Measurements from ENCODE around the gene MROH2A.

The MROH2A gene

DNA sequence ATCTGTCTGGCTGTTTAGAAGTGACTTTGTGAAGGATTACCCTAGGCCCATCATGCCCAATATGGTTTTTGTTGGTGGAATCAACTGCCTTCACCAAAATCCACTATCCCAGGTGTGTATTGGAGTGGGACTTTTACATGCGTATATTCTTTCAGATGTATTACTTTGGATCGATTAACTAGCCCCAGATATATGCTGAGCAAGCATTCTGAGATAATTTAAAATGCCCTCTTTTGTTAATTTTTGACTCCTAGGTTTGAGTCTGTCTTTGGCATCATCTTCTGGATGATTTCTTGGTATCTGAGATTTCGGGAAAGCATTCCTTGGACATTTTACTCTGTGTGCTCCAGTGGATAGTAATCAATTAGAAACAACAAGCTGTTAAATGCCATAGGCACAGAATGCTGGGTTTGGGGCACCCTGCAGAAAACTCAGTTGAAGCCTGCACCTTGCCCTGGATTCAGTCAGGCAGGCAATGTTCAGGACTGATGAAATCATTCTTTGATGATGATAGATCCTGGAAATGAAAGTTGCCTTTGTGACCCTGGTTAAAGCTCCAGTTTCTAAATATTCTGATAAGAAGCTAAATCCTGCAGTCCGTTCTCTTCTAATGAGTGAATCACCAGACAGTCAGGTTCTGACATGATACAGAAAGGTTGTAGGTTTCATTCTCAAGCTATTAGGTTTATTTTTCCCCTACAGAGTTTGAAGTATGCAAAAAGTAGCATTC lies 16.9 kb upstream of the MROH2A start:
- no peak for DNase-seq

DNA sequence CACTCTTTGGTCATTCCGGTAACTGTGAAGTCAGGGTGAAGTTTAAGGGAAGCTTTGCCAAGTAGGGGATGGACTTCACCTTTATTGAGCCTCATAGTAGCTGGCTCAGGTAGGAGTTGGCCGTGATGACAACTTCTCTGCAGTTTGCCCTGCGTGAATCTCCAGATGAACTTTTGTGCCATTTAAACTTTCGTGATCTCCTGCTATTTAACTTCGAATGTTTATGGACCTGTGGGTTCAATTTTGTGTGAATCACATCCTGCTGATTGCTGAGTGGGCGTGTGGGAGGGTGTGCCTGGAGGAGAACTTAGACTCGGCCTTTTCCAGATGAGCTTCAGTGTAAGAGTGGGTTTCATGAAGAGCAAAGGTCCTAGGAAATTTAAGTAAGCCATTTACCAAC lies 13.9 kb upstream of the MROH2A start:
- no peak for DNase-seq

DNA sequence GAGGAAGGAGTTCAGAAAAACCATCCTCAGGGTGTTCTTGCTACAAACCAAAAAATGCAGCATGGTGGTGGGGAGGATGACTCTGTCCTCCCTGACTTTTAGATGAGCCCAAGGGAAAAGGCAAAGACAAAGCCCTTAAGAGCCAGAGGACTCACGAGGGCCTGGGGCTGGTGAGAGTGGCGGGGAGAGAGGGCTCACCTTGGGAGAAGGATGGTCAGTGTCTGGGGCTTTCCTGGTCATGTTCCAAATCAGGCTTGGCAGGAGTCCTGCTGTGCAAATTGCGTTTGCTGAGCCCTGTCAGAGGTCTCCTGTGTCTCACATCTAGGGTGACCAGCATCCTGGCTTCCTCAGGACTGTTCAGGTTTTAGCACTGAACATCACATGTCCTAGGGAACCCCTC lies 13.4 kb upstream of the MROH2A start:
- DNase-seq = no peak

DNA sequence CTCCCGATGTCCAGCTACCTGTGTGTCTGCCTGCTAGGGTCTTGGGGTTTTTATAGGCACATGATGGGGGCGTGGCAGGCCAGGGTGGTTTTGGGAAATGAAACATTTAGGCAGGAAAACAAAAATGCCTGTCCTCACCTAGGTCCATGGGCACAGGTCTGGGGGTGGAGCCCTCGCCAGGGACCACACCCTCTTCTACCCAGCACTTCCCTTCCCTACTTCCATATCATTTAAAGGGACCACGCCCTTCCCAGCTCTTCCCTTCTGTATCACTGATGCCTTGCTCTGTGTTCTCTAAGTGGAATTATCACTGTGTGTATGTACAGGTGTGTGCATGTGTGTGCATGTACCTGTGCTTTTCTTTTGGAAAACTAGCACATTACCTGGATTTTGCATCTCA lies 11.7 kb upstream of the MROH2A start:
- no peak for DNase-seq

DNA sequence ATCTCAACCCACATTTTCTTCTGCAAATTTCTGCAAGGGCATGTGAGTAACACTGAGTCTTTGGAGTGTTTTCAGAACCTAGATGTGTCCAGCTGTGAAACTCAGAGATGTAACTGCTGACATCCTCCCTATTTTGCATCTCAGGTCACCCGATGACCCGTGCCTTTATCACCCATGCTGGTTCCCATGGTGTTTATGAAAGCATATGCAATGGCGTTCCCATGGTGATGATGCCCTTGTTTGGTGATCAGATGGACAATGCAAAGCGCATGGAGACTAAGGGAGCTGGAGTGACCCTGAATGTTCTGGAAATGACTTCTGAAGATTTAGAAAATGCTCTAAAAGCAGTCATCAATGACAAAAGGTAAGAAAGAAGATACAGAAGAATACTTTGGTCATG lies 10.1 kb upstream of the MROH2A start:
- DNase-seq = no peak

DNA sequence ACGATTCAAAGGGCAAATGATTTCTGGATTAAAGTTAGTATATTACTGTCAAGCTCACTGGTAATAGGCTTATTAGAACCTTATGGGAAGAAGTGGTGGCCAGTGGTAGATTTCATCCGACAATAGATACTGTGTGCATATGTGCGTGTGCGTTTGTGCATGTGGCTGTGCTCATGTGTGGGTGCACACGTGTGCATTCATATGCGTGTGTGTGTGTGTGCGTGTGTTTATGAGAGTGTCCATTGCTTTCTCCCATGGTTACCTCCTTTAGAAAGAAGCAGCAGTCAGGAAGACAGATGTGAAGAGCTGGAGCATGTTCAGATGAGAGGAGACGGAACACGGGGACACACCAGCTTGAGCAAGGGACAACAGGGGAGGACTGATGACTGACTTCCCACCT lies 8.9 kb upstream of the MROH2A start:
- no peak for DNase-seq

DNA sequence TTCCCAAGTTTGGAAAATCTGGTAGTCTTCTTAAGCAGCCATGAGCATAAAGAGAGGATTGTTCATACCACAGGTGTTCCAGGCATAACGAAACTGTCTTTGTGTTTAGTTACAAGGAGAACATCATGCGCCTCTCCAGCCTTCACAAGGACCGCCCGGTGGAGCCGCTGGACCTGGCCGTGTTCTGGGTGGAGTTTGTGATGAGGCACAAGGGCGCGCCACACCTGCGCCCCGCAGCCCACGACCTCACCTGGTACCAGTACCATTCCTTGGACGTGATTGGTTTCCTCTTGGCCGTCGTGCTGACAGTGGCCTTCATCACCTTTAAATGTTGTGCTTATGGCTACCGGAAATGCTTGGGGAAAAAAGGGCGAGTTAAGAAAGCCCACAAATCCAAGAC lies 6.0 kb upstream of the MROH2A start:
- no peak for DNase-seq

DNA sequence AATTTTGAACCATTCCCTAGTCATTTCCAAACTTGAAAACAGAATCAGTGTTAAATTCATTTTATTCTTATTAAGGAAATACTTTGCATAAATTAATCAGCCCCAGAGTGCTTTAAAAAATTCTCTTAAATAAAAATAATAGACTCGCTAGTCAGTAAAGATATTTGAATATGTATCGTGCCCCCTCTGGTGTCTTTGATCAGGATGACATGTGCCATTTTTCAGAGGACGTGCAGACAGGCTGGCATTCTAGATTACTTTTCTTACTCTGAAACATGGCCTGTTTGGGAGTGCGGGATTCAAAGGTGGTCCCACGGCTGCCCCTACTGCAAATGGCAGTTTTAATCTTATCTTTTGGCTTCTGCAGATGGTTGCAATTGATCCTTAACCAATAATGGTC lies 5.5 kb upstream of the MROH2A start:
- no peak for DNase-seq

DNA sequence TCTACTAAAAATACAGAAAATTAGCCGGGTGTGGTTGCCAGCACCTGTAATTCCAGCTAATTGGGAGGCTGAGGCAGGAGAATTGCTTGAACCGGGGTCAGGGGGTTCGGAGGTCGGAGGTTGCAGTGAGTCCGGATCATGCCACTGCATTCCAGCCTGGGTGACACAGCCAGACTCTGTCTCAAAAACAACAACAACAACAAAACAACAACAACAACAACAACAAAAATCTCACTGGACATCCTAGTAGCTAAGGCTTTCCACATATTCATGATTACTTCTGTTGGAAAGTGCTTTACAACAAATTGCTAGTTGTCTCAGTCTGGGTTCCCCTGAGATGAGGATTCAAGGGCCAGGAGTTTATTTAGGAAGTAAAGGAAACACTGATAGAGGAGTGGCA lies 4.3 kb upstream of the MROH2A start:
- DNase-seq = no peak

DNA sequence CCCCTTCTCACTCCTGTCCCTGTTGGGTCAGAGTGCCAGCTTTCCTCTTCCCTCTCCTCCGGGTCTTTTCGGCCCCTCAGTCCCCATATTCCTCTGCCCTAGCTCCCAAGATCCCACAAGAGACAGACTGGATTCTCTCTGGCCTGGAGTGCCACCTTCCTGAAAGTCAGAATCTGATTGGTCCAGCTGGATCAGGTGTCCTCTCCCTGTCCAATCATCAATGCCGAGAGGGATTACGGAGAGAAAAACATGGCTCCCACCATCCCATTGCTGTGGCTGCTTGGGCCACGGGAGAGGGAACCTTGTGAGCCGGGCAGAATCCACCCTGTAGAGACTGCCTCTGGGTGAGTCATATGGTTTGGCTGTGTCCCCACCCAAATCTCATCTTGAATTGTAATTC lies 2.7 kb upstream of the MROH2A start:
- no peak for DNase-seq

DNA sequence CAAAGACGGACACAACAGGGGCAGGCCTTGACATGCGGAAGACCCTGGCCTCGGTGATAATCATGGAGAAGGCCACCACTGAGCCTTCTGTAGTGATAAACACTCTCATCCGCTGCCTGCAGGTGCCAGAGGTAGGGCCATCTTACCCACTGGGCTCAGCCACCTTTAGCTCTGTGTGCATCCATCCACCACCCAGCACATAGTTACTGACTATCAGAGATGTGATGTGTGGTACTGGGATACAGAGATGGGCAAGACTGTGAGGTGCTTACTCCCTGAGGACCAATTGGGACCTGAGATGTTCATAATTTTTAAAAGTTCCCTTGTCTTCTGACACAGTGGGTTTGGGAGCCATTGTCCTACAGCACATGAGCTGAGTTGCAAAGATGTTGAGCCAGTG lies 1.6 kb downstream of the MROH2A start:
- DNase-seq = no peak

DNA sequence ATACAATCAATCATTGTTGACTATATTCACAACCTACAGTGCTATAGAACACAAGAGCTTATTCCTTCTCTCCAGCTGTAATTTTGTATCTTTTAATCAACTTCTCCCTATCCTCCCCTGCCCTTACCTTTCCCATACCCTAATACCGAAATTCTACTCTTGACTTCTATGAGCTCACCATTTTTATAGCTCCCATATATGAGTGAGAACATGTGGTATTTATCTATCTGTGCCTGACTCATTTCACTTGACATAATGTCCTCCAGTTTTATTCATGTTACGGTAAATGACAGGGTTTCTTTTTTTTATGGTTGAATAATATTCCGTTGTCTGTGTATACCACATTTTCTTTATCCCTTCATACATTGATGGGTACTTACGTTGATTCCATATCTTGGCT lies 2.6 kb downstream of the MROH2A start:
- DNase-seq = no peak

DNA sequence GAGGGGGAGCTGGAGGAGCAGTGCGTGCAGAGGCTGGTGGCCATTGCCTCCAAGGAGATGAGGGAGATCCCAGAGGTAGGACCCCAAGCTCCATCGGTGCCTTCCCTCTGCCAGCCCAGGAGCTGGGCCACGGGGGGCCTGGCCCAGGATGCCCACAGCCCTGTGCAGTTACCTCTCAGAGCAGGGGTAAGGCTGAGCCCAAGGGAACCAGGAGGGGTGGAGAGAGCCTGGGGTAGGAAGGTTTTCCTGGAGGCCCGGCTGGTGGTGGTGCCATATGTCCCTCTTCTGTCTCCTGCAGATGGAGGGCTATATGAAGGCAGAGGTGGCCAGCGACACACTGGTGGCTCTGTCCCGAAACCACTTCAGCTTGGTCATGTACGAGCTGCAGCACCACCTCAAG lies 11.4 kb downstream of the MROH2A start:
- DNase-seq = no peak

DNA sequence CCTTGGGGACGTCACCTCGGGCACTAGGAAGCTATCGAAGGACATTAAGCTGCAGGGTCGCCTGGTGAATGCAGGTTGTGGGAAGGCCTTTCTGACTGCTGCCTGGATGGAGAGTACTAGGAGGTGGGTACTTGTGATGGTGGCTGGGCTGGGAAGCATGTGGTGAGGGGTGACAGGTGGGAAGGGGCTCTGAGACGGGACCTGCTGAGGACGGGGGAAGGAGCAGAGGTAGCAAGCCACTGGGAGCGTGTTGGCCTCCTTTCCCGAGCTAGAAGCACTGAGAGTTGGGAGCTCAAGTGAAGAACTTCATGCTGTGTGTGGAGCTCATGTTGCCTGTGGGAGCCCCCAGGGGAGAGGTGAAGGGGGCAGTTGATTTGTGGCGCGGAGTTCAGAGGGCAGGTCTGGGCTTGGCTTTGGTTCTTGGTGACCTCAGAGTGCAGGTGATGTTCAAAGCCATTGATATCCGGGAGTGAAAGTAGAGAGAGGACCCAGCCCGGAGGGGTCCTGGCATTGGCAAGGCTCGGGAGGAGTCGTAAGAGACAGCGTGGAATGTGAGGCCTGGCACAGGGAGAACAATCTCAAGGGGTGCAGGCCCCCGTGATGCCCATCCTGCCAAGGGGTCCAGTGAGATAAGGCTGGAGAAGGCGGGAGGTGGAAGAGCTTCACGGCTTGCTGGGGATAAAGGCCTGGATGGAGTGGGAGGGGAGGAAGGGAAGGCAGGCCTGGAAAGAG lies 13.2 kb downstream of the MROH2A start:
- no peak for DNase-seq

DNA sequence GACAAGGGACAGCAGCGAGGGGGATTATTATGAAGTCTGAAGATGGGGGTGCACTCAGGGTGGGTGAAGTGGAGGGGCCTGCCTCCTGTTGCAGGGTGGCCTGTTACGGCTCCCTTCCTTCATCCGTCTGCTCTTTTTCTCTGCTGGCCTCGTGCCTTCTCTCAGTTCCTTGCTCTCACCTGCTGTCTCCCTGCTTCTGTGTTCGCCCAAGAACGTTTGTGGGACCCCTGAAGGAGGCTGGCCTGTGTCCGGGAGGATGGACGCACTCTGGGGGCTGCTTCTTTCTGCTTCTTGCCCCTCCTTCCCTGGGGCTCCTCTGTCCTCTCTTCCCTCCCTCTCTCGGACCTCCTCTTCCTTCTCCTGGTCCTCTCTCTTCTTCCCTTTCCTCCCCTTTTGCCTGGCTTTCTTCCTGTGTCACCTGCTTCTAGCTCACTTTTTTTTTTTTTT lies 13.8 kb downstream of the MROH2A start:
- DNase-seq = no peak

DNA sequence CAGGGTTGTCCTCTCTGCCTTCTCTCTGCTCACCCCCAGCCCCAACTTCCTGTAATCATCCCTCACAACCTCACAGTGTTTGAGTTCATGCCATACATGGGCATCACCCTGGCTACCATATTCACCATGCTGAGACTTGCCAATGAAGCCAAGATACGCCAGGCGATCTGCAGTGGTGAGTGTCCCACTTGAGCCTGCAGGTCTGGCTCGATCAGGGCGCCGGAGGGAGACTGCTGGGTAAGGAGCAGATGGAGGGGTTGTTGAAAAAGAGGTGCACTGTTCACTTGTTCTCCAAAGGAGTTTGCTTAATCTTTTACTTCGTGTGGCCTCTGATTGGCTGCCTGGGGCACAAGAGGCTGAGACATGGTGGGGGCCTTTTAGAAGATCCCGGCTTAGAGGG lies 14.6 kb downstream of the MROH2A start:
- DNase-seq = no peak

DNA sequence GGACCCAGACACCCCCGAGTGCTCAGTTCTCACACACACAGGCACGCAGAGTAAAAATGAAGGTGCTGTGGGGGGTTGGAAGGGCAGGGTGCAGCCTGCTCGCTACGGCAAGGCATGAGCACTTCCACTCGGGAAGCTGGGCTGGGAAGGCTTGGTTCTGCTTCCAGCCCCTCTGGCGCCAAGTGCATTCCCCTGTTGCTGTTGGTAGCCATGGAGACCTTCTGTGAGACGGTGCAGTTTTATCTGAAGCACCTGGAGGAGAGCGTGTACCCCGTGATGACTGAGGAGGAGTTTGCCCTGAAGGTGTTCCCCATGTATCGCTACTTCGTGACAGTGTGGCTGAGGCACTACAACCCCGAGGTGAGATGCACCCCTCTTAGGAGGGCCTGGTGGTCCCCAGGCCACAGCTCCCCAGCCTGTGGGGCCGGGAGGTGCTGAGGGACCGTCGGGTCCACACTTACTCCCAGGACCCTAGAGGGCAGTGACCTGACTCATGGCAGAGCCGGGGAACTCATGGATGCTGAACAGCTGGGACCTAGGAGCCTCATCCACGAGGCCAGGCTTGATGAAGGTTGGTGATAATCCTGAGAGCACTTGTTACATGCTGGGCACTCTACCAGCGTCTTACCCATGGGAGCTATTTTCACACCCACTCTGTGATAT lies 15.5 kb downstream of the MROH2A start:
- DNase-seq = no peak

DNA sequence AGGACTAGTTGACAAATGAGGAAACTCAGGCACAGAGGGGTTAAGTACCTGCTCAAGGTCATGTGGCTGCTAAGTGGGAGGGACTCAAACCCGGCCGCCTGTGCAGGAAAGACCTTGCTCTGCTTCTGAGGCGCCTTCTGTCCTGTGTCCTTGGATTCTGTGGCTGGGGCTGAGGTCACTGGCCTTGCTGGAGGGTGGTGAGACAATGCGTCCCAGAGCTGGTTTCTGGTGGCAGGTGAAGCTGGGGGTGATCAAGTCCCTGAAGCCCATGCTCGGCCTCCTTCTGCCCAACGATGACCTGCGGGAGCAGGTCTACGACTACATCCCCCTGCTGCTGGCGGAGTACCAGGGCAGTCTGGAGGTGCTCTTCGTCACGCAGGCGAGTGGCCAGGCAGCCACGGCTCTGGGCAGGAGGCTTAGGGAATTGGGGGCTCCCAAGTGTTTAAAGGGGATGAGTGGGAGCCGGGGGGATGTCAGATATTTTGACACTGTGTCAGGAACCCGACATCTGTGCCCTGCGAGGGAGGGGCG lies 16.1 kb downstream of the MROH2A start:
- DNase-seq = no peak

DNA sequence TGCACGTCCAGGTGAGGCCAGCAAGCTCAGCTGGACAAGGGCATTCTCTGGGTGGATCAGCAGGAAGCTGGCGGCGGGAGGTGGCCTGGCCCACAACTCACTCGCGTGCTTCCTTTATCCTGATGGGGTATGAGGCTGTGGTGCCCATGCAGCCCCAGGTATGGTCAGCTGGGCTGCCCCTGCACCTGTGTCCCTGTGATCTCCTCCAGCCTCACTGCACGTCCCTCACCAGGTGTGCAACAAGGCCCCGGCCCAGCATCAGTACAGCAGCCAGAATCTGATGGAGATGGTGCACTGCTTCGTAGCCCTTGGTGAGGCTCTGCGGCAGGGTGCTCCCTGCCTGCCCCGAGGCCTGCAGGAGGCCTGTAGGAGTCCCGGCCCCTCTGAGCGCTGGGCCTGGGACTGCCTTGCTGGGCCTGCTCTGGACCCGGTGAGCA lies 17.6 kb downstream of the MROH2A start:
- DNase-seq = no peak

DNA sequence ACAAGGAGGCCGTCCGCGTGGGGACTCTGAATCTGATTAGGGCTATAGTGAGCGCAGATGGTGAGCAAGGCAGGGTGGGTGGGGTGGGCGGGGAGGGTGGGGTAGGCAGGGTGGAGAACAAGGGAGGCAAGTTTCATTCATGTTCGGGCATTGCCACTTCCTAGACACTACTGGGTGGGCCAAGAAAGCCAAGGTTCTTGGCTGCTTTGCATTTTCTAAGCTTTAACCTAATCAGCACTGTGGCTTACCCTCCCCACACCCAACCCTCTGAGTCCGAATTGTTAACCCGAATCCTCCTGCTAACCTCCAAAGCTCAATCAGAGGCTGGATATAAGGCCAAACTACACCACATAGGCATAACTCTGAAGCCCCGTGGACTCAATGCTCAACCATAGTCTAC lies 18.1 kb downstream of the MROH2A start:
- no peak for DNase-seq

DNA sequence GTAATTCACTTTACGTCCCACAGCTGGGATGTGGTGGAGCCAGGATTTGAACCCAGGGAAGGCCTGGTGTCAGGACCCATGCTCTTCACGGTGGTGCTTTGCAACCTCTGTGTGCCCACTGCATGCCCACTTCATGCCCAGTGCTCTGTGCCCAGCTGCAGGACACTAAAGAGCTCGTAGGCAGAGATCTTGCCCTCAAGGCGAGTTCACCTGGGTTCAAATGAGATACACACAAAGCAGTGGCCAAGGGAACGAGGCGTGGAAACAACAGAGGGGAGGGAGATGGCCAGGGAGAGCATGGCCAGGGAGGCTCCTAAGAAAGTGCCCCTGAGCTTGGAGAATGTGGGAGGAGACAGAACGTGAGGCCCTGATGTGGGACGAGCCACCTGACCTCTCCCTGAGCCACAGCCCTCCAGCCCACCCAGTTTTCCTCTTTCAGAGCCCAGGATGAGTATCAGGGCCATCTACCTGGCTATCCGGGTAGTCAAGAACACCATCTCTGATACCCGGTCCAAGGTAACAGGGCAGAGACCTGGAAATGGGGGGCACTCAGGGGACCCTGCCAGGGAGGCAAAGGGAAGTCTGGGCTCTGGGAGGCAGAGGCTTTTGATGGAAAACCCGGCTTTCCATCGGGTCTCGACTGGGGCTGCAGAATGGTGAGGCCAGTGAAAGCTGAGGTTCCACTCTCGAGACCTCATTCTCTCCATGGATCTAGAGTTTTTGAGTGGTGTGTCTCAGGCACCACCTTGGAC lies 20.4 kb downstream of the MROH2A start:
- no peak for DNase-seq

DNA sequence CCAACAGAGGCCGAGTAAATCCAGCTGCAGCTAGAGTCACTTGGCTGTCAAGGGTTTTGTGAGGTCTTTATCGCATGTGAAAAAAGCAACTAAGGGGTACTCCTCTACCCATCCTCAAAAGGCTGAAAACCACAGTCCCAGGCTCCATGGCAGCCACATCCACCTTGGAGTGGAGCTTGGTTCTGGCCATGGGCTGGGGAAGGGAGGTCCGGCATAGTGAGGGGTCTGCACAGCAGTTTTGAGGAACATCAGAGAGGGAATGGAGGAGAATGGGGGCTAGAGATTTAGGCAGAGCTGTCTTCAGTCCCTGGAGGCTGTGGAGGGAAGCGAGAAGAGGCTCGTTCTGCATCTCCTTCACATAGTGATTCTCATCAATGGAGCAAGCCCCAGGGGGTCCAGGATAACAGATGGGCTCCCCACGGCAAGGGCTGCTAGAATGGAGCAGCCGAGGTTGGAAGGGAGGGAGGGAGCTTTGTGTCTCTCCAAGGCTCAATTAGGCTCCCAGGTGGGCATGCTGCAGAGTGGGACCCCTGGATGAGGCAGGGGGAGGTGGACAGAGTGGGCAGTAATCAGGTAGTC lies 21.0 kb downstream of the MROH2A start:
- no peak for DNase-seq

DNA sequence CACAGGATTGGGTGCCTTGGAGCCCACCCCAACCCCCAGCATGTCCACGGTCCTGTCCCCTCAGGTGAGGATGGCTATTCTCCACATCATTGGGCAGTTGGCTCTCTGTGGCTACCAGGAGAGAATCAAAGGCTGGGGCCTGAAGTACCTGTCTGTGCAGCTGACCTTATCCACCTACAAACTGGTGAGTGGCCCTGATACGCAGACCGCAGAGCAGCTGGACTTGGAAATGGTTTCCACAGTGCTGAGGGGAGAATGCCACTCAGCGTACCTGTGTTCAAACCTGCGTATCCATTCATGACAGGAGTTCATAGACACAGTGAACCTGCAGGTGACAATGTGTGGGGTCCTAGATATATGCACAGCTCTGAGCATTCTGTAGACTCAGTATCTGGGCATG lies 21.6 kb downstream of the MROH2A start:
- DNase-seq = no peak
